Measurements from ENCODE around the gene MTUS2.

Gene MTUS2

GRCh38 chr13:28866932-28867331 is 46.8 kb downstream of the MTUS2 start:
- TF ChIP-seq ZFX (IDR thresholded peaks at IDR 0.05; ENCODE audit: borderline replicate concordance) (no peak), CTCF (IDR thresholded peaks at IDR 0.05) (no peak)
- no peak overlapping the region for H3K27ac ChIP-seq

- TF ChIP-seq CTCF (IDR thresholded peaks at IDR 0.05) = no peak
- no peak for TF ChIP-seq ZFX (IDR thresholded peaks at IDR 0.05; ENCODE audit: borderline replicate concordance)
- no peak overlapping the region for H3K27ac ChIP-seq
Measured at GRCh38 chr13:28867564-28867963, 47.4 kb downstream of the MTUS2 start.

- TF ChIP-seq CTCF (IDR thresholded peaks at IDR 0.05) (no peak), ZFX (IDR thresholded peaks at IDR 0.05; ENCODE audit: borderline replicate concordance) (no peak)
- no peak overlapping the region for H3K27ac ChIP-seq
Measured at GRCh38 chr13:28872427-28873176, 52.5 kb downstream of the MTUS2 start.

- TF ChIP-seq ZFX (IDR thresholded peaks at IDR 0.05; ENCODE audit: borderline replicate concordance) = no peak
- TF ChIP-seq CTCF (IDR thresholded peaks at IDR 0.05) = no peak
- H3K27ac ChIP-seq = no peak overlapping the region
Measured at GRCh38 chr13:28875846-28876615, 55.9 kb downstream of the MTUS2 start.

- TF ChIP-seq ZFX (IDR thresholded peaks at IDR 0.05; ENCODE audit: borderline replicate concordance) (no peak), CTCF (IDR thresholded peaks at IDR 0.05) (no peak)
- H3K27ac ChIP-seq = no peak overlapping the region
Measured at GRCh38 chr13:28877408-28877807, 57.3 kb downstream of the MTUS2 start.

GRCh38 chr13:28885181-28885580 is 65.0 kb downstream of the MTUS2 start:
- no peak for TF ChIP-seq ZFX (IDR thresholded peaks at IDR 0.05; ENCODE audit: borderline replicate concordance)
- TF ChIP-seq CTCF (IDR thresholded peaks at IDR 0.05) = no peak
- no peak overlapping the region for H3K27ac ChIP-seq

Measured in 22Rv1 (cell line).